Vagina (tissue), 2 donors: Measurements from ENCODE around the gene SMC6.

Source experiments
- POLR2AphosphoS5 ChIP-seq, 2 donors: sonication (generic); formaldehyde crosslinking; IDR thresholded peaks; one replicate each; pipeline ENCODE4 v1.9.0; 2017; ENCODE audit warnings: antibody characterized with exemption in 2 of 2, mild to moderate bottlenecking in 2 of 2, low read depth in 1 of 2; ENCODE audit not compliant: insufficient read depth in 1 of 2
- TF ChIP-seq, protein P1 (sequence below), 3 experiments: fragments of 450-650 bp in 2 of 3; fragments of 200-600 bp in 1 of 3; sonication (generic) in 1 of 3; IDR thresholded peaks; one replicate each; pipeline ENCODE4 v1.5.1; 2017 to 2019; ENCODE audit warnings: antibody characterized with exemption in 3 of 3, mild to moderate bottlenecking in 2 of 3, moderate library complexity in 2 of 3

DNA sequence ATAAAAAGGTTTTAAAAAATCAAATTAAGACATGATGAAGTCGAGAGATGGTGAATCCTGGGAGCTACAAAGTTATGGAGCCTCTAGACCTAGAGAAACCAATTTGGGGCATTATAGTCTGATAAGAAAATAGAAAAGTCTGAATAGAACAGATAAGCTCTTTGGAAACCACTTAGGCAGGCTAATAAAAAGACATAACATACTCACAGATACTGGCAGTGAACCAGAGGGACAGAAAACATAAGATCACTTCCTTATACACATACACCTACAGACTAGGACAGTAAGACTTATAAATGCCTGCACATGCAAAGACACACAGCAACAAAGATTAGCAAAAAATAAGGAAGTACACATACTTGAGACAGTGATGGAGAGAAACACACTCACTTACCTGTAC, 20.0 kb downstream of the SMC6 start:
- TF ChIP-seq, protein P1, sequence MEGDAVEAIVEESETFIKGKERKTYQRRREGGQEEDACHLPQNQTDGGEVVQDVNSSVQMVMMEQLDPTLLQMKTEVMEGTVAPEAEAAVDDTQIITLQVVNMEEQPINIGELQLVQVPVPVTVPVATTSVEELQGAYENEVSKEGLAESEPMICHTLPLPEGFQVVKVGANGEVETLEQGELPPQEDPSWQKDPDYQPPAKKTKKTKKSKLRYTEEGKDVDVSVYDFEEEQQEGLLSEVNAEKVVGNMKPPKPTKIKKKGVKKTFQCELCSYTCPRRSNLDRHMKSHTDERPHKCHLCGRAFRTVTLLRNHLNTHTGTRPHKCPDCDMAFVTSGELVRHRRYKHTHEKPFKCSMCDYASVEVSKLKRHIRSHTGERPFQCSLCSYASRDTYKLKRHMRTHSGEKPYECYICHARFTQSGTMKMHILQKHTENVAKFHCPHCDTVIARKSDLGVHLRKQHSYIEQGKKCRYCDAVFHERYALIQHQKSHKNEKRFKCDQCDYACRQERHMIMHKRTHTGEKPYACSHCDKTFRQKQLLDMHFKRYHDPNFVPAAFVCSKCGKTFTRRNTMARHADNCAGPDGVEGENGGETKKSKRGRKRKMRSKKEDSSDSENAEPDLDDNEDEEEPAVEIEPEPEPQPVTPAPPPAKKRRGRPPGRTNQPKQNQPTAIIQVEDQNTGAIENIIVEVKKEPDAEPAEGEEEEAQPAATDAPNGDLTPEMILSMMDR (IDR thresholded peaks at IDR 0.05) = no peak
- TF ChIP-seq POLR2AphosphoS5 (IDR thresholded peaks at IDR 0.05; ENCODE audit: insufficient read depth in 1 of 2, low read depth in 1 of 2) = no peak
